Kidney (tissue), 14 donors: ENCODE results near the gene NAPSA. TPM values are rescaled to one million over a fixed set of nuclear protein-coding genes. Genes with fewer than 3 reads are reported as not detected.

ENCODE experiments used
- DNase-seq, 5 donors: peaks; one replicate each; pipeline ENCODE4 v3.0.0-alpha.2; 2013 to 2020
- FAIRE-seq: peaks from 2 replicates; lab custom pipeline; 2012; peaks lifted over from hg19 to GRCh38; lab: Jason Lieb, UNC
- H3K27ac ChIP-seq, 2 donors: one replicate each; pipeline ENCODE4 v1.7.0; 2013; ENCODE audit warnings: low read depth in 2 of 2, low read length in 2 of 2, inconsistent platforms in 1 of 2
- H3K27me3 ChIP-seq: one replicate; pipeline ENCODE4 v1.7.1; 2013; ENCODE audit warnings: low read length, inconsistent platforms; ENCODE audit not compliant: control insufficient read depth, insufficient read depth
- H3K36me3 ChIP-seq, 3 donors: one replicate each; pipeline versions ENCODE4 v1.7.0 to v1.7.1; 2013; ENCODE audit warnings: low read length in 3 of 3, control low read depth in 1 of 3, inconsistent platforms in 1 of 3; ENCODE audit not compliant: insufficient read depth in 3 of 3, control insufficient read depth in 2 of 3
- H3K4me1 ChIP-seq, 3 donors: one replicate each; pipeline versions ENCODE4 v1.7.0 to v1.7.1; 2013; ENCODE audit warnings: low read length in 3 of 3, inconsistent platforms in 1 of 3, low read depth in 1 of 3; ENCODE audit not compliant: control insufficient read depth in 2 of 3, insufficient read depth in 2 of 3
- H3K4me3 ChIP-seq, 3 donors: one replicate each; pipeline versions ENCODE4 v1.7.0 to v1.8.1; 2013; ENCODE audit warnings: low read length in 3 of 3, control low read depth in 1 of 3, inconsistent platforms in 1 of 3
- H3K9ac ChIP-seq, 3 donors: one replicate each; pipeline versions ENCODE4 v1.7.0 to v1.7.1; 2013; ENCODE audit warnings: low read length in 3 of 3, control low read depth in 1 of 3, inconsistent platforms in 1 of 3
- H3K9me3 ChIP-seq, 3 donors: one replicate each; pipeline versions ENCODE4 v1.7.0 to v1.7.1; 2013; ENCODE audit warnings: low read length in 3 of 3, control low read depth in 1 of 3, inconsistent platforms in 1 of 3; ENCODE audit not compliant: control insufficient read depth in 2 of 3, insufficient read depth in 1 of 3
- intact Hi-C: fragments of 100-400 bp; cut with DNase I; formaldehyde crosslinking; loops from one replicate; pipeline ENCODE4 v1.11.1; 2022
- polyA plus RNA-seq: library from polyadenylated mRNA; stranded (reverse); fragments of 350-450 nt; fragmentation: Illumina TruSeq; extraction: RNeasy Lipid Tissue Mini Kit (QIAGEN cat#74804); gene quantifications from one replicate; pipeline ENCODE4 v1.2.3, GENCODE V29; 2014; ENCODE audit warnings: low read depth, low replicate concordance; ENCODE audit not compliant: insufficient read depth
- total RNA-seq: library from RNA; stranded (reverse); fragmentation: NEBNext Ultra II Directional; extraction: Animal tissue kit (Norgen Biotek cat#: 25700); gene quantifications from one replicate; pipeline ENCODE4 v1.2.1, GENCODE V29; 2021
- TF ChIP-seq, protein P1 (sequence below): IDR thresholded peaks from 3 replicates; pipeline ENCODE4 v1.5.1; 2012; ENCODE audit warnings: mild to moderate bottlenecking, moderate library complexity, borderline replicate concordance; ENCODE audit not compliant: insufficient read depth; ENCODE audit errors: extremely low read depth
- donor health status: control.
- donor health status: control.
- donor health status: control.
- donor health status: control.
- donor health status: control.
- donor health status: DM: yes; HTN: yes; CAD: no.
- donor health status: Normal renal cell carcinoma (clear cell type).

Gene NAPSA
- total and polyA plus RNA-seq, 2 donors from 2014 or later = 217 to 268 TPM

DNA sequence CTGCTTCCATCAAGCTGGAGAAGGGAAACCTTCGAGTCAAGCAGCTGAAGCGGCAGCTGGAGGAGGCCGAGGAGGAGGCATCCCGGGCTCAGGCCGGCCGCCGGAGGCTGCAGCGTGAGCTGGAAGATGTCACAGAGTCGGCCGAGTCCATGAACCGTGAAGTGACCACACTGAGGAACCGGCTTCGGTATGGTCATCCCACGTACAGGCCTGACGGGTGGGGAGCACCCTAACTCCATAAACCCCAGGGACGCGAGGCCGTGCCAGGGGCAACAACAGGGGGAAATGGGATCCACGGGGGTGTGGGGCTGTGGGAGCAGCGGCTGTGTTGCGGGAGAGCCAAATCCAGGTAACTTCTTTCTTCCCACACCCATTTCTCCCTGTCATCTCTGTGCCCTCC, 56.4 kb downstream of the NAPSA start:
- Histone ChIP-seq H3K4me3 (no peak overlapping the region), H3K36me3 (peaks cover 0 to 7% (median 0%) of the 10 kb centered on the region in 3 donors), H3K4me1 (no peaks in the 10 kb centered on the region), H3K9me3 (no peaks in the 10 kb centered on the region), H3K27me3 (peaks cover 7% of the 10 kb centered on the region), H3K27ac (no peak overlapping the region), H3K9ac (no peak overlapping the region)
- DNase-seq (no peak), FAIRE-seq (no peak)
- TF ChIP-seq, protein P1, sequence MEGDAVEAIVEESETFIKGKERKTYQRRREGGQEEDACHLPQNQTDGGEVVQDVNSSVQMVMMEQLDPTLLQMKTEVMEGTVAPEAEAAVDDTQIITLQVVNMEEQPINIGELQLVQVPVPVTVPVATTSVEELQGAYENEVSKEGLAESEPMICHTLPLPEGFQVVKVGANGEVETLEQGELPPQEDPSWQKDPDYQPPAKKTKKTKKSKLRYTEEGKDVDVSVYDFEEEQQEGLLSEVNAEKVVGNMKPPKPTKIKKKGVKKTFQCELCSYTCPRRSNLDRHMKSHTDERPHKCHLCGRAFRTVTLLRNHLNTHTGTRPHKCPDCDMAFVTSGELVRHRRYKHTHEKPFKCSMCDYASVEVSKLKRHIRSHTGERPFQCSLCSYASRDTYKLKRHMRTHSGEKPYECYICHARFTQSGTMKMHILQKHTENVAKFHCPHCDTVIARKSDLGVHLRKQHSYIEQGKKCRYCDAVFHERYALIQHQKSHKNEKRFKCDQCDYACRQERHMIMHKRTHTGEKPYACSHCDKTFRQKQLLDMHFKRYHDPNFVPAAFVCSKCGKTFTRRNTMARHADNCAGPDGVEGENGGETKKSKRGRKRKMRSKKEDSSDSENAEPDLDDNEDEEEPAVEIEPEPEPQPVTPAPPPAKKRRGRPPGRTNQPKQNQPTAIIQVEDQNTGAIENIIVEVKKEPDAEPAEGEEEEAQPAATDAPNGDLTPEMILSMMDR = no peak
- intact Hi-C loops = no loop called here

Other genes starting within 250 kb of the NAPSA start
- gene IZUMO2, start 202.4 kb downstream of the NAPSA start, total RNA-seq = not detected
- not detected for gene IZUMO2, start 202.4 kb downstream of the NAPSA start, polyA plus RNA-seq
- gene MYH14, start 162.0 kb downstream of the NAPSA start, total RNA-seq = 81.4 TPM
- gene MYH14, start 162.0 kb downstream of the NAPSA start, polyA plus RNA-seq = 23.9 TPM
- gene KCNC3, start 36.3 kb downstream of the NAPSA start, total RNA-seq = 31.0 TPM
- gene KCNC3, start 36.3 kb downstream of the NAPSA start, polyA plus RNA-seq = 9.1 TPM
- 80.4 TPM for gene NR1H2, start 10.8 kb upstream of the NAPSA start, total RNA-seq
- gene NR1H2, start 10.8 kb upstream of the NAPSA start, polyA plus RNA-seq = 59.7 TPM
- 22.1 TPM for gene POLD1, start 18.7 kb upstream of the NAPSA start, total RNA-seq
- 17.8 TPM for gene POLD1, start 18.7 kb upstream of the NAPSA start, polyA plus RNA-seq
- 1.1 TPM for gene SPIB, start 53.3 kb upstream of the NAPSA start, total RNA-seq
- not detected for gene SPIB, start 53.3 kb upstream of the NAPSA start, polyA plus RNA-seq
- gene MYBPC2, start 67.3 kb upstream of the NAPSA start, total RNA-seq = 0.98 TPM
- gene MYBPC2, start 67.3 kb upstream of the NAPSA start, polyA plus RNA-seq = not detected
- gene EMC10, start 110.9 kb upstream of the NAPSA start, total RNA-seq = 184 TPM
- 199 TPM for gene EMC10, start 110.9 kb upstream of the NAPSA start, polyA plus RNA-seq
- gene GARIN5A, start 111.2 kb upstream of the NAPSA start, total RNA-seq = 2.0 TPM
- 9.0 TPM for gene GARIN5A, start 111.2 kb upstream of the NAPSA start, polyA plus RNA-seq
- 31.7 TPM for gene JOSD2, start 145.6 kb upstream of the NAPSA start, total RNA-seq
- gene JOSD2, start 145.6 kb upstream of the NAPSA start, polyA plus RNA-seq = 73.7 TPM
- gene ASPDH, start 148.3 kb upstream of the NAPSA start, total RNA-seq = not detected
- 115 TPM for gene ASPDH, start 148.3 kb upstream of the NAPSA start, polyA plus RNA-seq
- 1.2 TPM for gene LRRC4B, start 202.8 kb upstream of the NAPSA start, total RNA-seq
- 2.6 TPM for gene LRRC4B, start 202.8 kb upstream of the NAPSA start, polyA plus RNA-seq